OCI-LY1 (cell line): ENCODE data around the gene WEE1.
"Not testable (repeated sequence)": the region's sequence is repeated elsewhere in the genome, so short reads cannot be mapped to it uniquely, and the experiment has no call there.

Experiments used
- H2AFZ ChIP-seq: fragments of 200-600 bp; sonication (generic), shearing (Covaris generic); 2 replicates; pipeline ENCODE4 v1.6.0; 2014; ENCODE audit warnings: antibody characterized with exemption, mild to moderate bottlenecking, low read length
- H3F3A ChIP-seq: fragments of 200-600 bp; sonication (generic), shearing (Covaris generic); 2 replicates; pipeline ENCODE4 v1.6.0; 2014; ENCODE audit warnings: mild to moderate bottlenecking, antibody characterized with exemption, low read length, moderate library complexity; ENCODE audit not compliant: insufficient read depth
- H3K27ac ChIP-seq: fragments of 200-600 bp; sonication (generic); 2 replicates; pipeline ENCODE4 v1.5.1; 2014; ENCODE audit warnings: low read length, mixed run types, mild to moderate bottlenecking, low read depth; ENCODE audit not compliant: poor library complexity, severe bottlenecking
- H3K27me3 ChIP-seq: fragments of 200-600 bp; sonication (generic); 2 replicates; pipeline ENCODE4 v1.6.0; 2014; ENCODE audit warnings: antibody characterized with exemption, mild to moderate bottlenecking, low read length, moderate library complexity; ENCODE audit not compliant: insufficient read depth
- H3K36me3 ChIP-seq: fragments of 200-600 bp; sonication (generic); 2 replicates; pipeline ENCODE4 v1.6.1; 2014; ENCODE audit warnings: mild to moderate bottlenecking, antibody characterized with exemption, low read length, moderate library complexity, mixed read lengths; ENCODE audit not compliant: insufficient read depth
- H3K4me1 ChIP-seq: fragments of 200-600 bp; sonication (generic); 2 replicates; pipeline ENCODE4 v1.5.1; 2014; ENCODE audit warnings: mild to moderate bottlenecking, low read length, moderate library complexity; ENCODE audit not compliant: insufficient read depth, severe bottlenecking
- H3K4me2 ChIP-seq: fragments of 200-600 bp; sonication (generic), shearing (Covaris generic); 2 replicates; pipeline ENCODE4 v1.6.1; 2014; ENCODE audit warnings: low read length
- H3K4me3 ChIP-seq: fragments of 200-600 bp; sonication (generic); 2 replicates; pipeline ENCODE4 v1.5.1; 2014; ENCODE audit warnings: low read length, low read depth, mild to moderate bottlenecking, mixed read lengths; ENCODE audit not compliant: poor library complexity, severe bottlenecking
- H3K79me2 ChIP-seq: fragments of 200-600 bp; shearing (Covaris generic); 2 replicates; pipeline ENCODE4 v1.6.1; 2016; ENCODE audit warnings: mixed run types, low read length, mixed read lengths; ENCODE audit not compliant: insufficient read depth
- H3K9ac ChIP-seq: fragments of 200-600 bp; sonication (generic), shearing (Covaris generic); 2 replicates; pipeline ENCODE4 v1.6.1; 2014; ENCODE audit warnings: mild to moderate bottlenecking, low read length, mixed read lengths
- H3K9me2 ChIP-seq: fragments of 200-600 bp; sonication (generic), shearing (Covaris generic); 2 replicates; pipeline ENCODE4 v1.6.1; 2014; ENCODE audit warnings: low read depth, mild to moderate bottlenecking, low read length, mixed read lengths
- H3K9me3 ChIP-seq: fragments of 200-600 bp; shearing (Covaris generic); 2 replicates; pipeline ENCODE4 v1.6.1; 2014; ENCODE audit warnings: low read length, mixed read lengths
- H4K20me1 ChIP-seq: fragments of 200-600 bp; sonication (generic), shearing (Covaris generic); 2 replicates; pipeline ENCODE4 v1.6.0; 2016; ENCODE audit warnings: mild to moderate bottlenecking, low read length; ENCODE audit not compliant: insufficient read depth
- CTCF ChIP-seq: fragments of 200-600 bp; sonication (generic), shearing (Covaris generic); IDR thresholded peaks from 2 replicates; pipeline ENCODE4 v1.5.1; 2017; ENCODE audit warnings: mild to moderate bottlenecking, antibody characterized with exemption, low read length, moderate library complexity, mixed read lengths
- EZH2 ChIP-seq: fragments of 200-600 bp; sonication (generic), shearing (Covaris generic); IDR thresholded peaks from 2 replicates; pipeline ENCODE4 v1.8.0; 2017; ENCODE audit warnings: borderline replicate concordance, mixed run types, mild to moderate bottlenecking, antibody characterized with exemption, low read length, moderate library complexity, mixed read lengths

The WEE1 gene

DNA sequence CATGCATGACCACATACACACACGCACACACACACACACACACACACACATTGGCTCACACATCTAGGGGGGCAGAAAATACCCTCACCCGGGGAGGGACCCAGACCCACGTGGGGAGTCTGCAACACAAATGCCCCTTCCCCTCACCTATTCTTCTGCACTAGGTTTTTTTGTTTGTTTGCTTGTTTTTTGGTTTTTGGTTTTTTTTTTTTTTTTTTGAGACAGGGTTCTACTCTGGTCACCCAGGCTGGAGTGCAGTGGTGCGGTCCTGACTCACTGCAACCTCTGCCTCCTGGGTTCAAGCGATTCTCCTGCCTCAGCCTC lies 28.4 kb downstream of the WEE1 start:
- no peaks in the 10 kb centered on the region for H3K9me3 ChIP-seq
- H3K79me2 ChIP-seq, result no peaks in the 10 kb centered on the region
- H3F3A ChIP-seq, result peaks cover 14% of the 10 kb centered on the region
- no peaks in the 10 kb centered on the region for H4K20me1 ChIP-seq
- H3K4me3 ChIP-seq, result peak overlapping the region; percentile 57
- TF ChIP-seq EZH2 (no peak), CTCF (no peak)
- H3K4me1 ChIP-seq, result peaks cover 62% of the 10 kb centered on the region
- no peaks in the 10 kb centered on the region for H3K9me2 ChIP-seq
- H2AFZ ChIP-seq, result no peak overlapping the region
- H3K9ac ChIP-seq, result peak overlapping the region; percentile 73
- no peaks in the 10 kb centered on the region for H3K36me3 ChIP-seq
- H3K4me2 ChIP-seq, result peak overlapping the region; percentile 80
- no peaks in the 10 kb centered on the region for H3K27me3 ChIP-seq
- peak overlapping the region; percentile 99 for H3K27ac ChIP-seq

DNA sequence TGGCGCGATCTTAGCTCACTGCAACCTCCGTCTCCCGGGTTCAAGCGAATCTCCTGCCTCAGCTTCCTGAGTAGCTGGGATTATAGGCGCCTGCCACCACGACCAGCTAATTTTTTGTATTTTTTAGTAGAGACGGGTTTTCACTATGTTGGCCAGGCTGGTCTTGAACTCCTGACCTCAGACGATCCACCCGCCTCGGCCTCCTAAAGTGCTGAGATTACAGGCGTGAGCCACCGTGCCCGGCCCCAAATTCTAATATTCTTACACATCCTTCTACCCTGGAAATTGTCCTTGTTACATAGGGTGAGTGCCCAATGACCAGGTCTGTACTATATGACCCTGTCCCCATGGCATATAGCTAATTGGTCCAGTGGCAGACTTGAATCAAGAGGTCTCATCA lies 29.7 kb downstream of the WEE1 start:
- H4K20me1 ChIP-seq, H3K4me3 ChIP-seq, H3K9ac ChIP-seq, H3K9me3 ChIP-seq, H3K27me3 ChIP-seq, H3K36me3 ChIP-seq, H2AFZ ChIP-seq, H3K79me2 ChIP-seq, H3K9me2 ChIP-seq, H3K4me2 ChIP-seq: not testable (repeated sequence)
- H3K27ac ChIP-seq, result peak overlapping the region; percentile 99
- peaks cover 61% of the 10 kb centered on the region for H3K4me1 ChIP-seq
- peaks cover 14% of the 10 kb centered on the region for H3F3A ChIP-seq

DNA sequence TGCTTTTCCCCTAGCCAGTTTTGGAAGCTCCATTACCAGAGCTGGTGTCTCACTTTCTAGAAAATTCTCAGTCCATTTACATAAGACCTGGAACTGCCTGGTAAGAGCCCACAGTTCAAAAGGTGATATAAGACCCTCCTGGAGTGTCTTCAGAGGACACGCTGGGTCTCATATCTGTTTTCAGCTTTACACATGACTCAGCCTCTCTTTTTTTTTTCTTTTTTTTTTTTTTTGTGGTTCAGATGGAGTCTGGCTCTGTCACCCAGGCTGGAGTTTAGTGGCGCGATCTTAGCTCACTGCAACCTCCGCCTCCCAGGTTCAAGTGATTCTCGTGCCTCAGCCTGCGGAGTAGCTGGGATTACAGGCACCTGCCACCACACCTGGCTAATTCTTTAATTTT lies 30.7 kb downstream of the WEE1 start:
- peak overlapping the region; percentile 99 for H3K27ac ChIP-seq
- H4K20me1 ChIP-seq, result no peaks in the 10 kb centered on the region
- no peaks in the 10 kb centered on the region for H3K79me2 ChIP-seq
- TF ChIP-seq EZH2 (no peak), CTCF (no peak)
- peaks cover 70% of the 10 kb centered on the region for H3K4me1 ChIP-seq
- no peak overlapping the region; the same call in 1 of the 2 replicates for H3K9ac ChIP-seq
- no peaks in the 10 kb centered on the region for H3K36me3 ChIP-seq
- H3K9me3 ChIP-seq, result no peaks in the 10 kb centered on the region
- H3K9me2 ChIP-seq, result no peaks in the 10 kb centered on the region
- no peak overlapping the region for H3K4me3 ChIP-seq
- no peak overlapping the region for H3K4me2 ChIP-seq
- no peaks in the 10 kb centered on the region for H3K27me3 ChIP-seq
- H3F3A ChIP-seq, result peaks cover 14% of the 10 kb centered on the region
- H2AFZ ChIP-seq, result no peak overlapping the region

DNA sequence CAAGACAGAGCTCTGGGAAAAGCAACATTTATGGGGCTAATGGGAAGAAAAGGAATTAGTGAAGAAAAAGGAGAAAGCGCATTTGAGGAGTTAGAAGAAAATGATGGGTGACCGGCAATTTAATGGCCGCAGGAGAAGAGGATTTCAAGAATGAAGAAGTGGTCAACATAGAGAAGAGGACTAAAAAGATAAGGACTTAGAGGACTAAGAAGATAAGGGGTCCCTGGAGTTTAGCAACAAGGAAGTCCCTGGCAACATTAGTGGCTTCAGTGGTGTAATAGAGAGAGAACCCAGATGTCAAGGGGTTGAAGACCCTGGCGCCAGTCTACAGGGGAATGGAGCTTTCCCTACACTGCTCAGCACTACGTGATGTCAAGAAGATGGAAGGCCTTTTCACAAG lies 32.3 kb downstream of the WEE1 start:
- Histone ChIP-seq H3F3A (peaks cover 11% of the 10 kb centered on the region), H4K20me1 (no peaks in the 10 kb centered on the region), H3K36me3 (no peaks in the 10 kb centered on the region), H3K4me1 (peaks cover 75% of the 10 kb centered on the region), H3K9ac (no peak overlapping the region), H3K9me2 (no peaks in the 10 kb centered on the region), H3K4me3 (no peak overlapping the region), H2AFZ (no peak overlapping the region), H3K79me2 (no peaks in the 10 kb centered on the region), H3K27me3 (no peaks in the 10 kb centered on the region), H3K9me3 (no peaks in the 10 kb centered on the region), H3K4me2 (no peak overlapping the region), H3K27ac (no peak overlapping the region)
- TF ChIP-seq EZH2, result no peak
- no peak for TF ChIP-seq CTCF
